Muscle layer of colon (tissue), 2 donors: Measurements from ENCODE around the gene KLK3.

ENCODE experiments used
- H3K27ac ChIP-seq: one replicate; pipeline ENCODE4 v1.7.0; 2013; ENCODE audit warnings: low read depth, mild to moderate bottlenecking, low read length, moderate library complexity
- H3K27me3 ChIP-seq, 2 donors: one replicate each; pipeline ENCODE4 v1.7.0; 2013; ENCODE audit warnings: low read length in 2 of 2, mild to moderate bottlenecking in 2 of 2; ENCODE audit not compliant: insufficient read depth in 2 of 2, control insufficient read depth in 1 of 2
- H3K36me3 ChIP-seq: one replicate; pipeline ENCODE4 v1.7.0; 2013; ENCODE audit warnings: mild to moderate bottlenecking, low read length; ENCODE audit not compliant: insufficient read depth
- H3K4me1 ChIP-seq: one replicate; pipeline ENCODE4 v1.7.0; 2013; ENCODE audit warnings: mild to moderate bottlenecking, low read length; ENCODE audit not compliant: insufficient read depth
- H3K4me3 ChIP-seq, 2 donors: one replicate each; pipeline ENCODE4 v1.7.0; 2013; ENCODE audit warnings: low read length in 2 of 2, low read depth in 1 of 2, mild to moderate bottlenecking in 1 of 2, moderate library complexity in 1 of 2
- H3K9ac ChIP-seq: one replicate; pipeline ENCODE4 v1.7.0; 2013; ENCODE audit warnings: low read length
- H3K9me3 ChIP-seq: one replicate; pipeline ENCODE4 v1.7.0; 2013; ENCODE audit warnings: mild to moderate bottlenecking, low read length
- donor health status: abdominal sarcoma.
- donor health status: Adenocarcinoma of cecum.

Gene KLK3

DNA sequence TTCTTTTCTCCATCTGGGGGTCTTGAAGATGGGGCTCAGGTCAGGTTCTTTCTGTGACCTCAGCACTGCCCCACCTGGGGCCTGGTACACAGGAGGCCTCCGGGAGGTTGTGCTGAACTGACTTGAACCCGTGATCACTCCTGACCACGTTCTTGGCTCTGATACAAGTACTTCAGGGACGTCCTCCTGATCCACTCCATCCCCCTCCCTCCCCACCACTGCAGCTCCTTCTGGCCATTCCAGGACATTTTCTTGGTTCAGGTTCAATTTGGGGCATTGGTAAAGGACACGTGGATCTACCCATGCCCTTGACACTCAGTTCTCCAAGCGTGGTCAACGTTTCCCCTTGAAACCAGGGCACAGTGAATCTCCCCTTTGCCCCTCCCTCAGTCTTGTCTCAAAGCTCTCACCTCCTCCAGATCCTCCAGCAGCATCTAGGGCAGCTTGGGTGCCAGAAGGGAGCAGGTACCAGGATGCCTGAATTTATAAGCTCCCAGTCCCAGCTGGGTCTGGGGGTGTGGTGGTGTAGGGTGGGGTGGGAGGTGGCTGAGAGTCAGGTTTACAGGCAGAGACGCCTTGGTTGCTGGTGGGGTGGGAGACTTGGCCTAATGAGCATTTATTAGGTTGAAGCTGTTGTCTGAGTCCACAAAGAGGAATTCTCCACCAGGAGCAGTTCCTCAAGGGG, 21.5 kb upstream of the KLK3 start, which contains the start of gene KLK15:
Gene KLK15 (minus strand): TSS at position 458 of the 685 bp plus-strand sequence. CDS start 2,082 bp downstream, outside the sequence.
- Histone ChIP-seq H3K36me3 (no peaks in the 10 kb centered on the region), H3K4me3 (no peak within 1 kb of the TSS), H3K4me1 (peaks cover 9% of the 10 kb centered on the region), H3K9me3 (no peaks in the 10 kb centered on the region), H3K27me3 (peaks cover 0 to 34% of the 10 kb centered on the region in 2 donors), H3K27ac (no peak within 1 kb of the TSS), H3K9ac (no peak within 1 kb of the TSS)

DNA sequence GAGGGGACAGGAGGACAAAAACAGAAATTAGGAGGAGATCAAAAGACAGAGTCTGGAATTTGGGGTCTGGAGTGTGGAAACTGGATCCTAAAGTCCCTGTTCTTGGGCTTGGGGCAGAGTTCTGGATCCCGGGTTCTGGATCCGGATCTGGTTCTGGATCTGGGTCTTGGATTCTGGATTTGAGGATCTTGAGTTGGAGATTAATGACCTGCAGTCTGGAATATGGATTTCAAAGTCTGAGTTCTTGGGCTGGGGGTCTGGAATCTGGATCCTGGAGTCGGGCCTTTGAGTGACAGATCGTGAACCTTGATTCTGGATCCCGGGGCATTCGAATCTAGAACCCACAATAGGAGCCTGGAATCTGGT, 20.9 kb upstream of the KLK3 start:
- no peaks in the 10 kb centered on the region for H3K36me3 ChIP-seq
- no peak overlapping the region for H3K4me3 ChIP-seq
- H3K27me3 ChIP-seq, result peaks cover 0 to 36% of the 10 kb centered on the region in 2 donors
- no peaks in the 10 kb centered on the region for H3K9me3 ChIP-seq
- H3K27ac ChIP-seq, result no peak overlapping the region
- H3K9ac ChIP-seq, result no peak overlapping the region
- H3K4me1 ChIP-seq, result peaks cover 9% of the 10 kb centered on the region

DNA sequence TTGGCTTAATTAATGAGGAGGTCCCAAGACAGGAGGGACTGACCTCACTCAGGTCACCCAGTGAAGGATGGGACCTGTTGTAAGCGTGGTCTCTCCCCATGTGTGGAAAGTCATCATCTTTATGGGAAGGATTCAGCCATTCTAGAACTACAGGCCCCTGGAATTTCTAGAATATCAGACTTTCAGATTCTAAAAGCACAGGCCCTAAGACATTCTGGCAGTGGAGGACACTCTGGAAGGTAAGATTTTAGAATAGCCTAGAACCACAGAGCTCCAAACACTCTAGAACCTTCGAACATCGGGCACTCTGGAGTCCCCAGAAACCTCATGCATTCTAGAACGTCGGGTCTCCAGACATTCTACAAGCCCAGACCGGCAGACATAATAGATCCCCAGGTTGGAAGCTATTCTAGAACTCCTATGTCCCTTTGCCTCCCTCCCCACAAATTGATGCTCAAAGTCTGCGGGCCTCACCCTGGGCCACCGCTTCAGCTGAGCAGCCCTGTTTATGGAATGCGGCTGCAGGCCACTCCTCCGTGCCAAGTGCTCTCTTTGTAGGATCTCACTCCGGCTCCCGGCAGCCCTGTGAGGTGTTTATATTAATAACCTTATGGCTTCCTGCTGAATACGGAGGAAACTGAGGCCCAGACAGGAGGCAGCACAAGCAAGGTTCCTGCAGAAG, 19.5 kb upstream of the KLK3 start:
- H3K4me3 ChIP-seq, result peak overlapping the region; percentile 46 to 65
- H3K9ac ChIP-seq, result no peak overlapping the region
- H3K27ac ChIP-seq, result no peak overlapping the region
- H3K27me3 ChIP-seq, result peaks cover 0 to 33% of the 10 kb centered on the region in 2 donors
- no peaks in the 10 kb centered on the region for H3K9me3 ChIP-seq
- H3K36me3 ChIP-seq, result no peaks in the 10 kb centered on the region
- peaks cover 9% of the 10 kb centered on the region for H3K4me1 ChIP-seq

DNA sequence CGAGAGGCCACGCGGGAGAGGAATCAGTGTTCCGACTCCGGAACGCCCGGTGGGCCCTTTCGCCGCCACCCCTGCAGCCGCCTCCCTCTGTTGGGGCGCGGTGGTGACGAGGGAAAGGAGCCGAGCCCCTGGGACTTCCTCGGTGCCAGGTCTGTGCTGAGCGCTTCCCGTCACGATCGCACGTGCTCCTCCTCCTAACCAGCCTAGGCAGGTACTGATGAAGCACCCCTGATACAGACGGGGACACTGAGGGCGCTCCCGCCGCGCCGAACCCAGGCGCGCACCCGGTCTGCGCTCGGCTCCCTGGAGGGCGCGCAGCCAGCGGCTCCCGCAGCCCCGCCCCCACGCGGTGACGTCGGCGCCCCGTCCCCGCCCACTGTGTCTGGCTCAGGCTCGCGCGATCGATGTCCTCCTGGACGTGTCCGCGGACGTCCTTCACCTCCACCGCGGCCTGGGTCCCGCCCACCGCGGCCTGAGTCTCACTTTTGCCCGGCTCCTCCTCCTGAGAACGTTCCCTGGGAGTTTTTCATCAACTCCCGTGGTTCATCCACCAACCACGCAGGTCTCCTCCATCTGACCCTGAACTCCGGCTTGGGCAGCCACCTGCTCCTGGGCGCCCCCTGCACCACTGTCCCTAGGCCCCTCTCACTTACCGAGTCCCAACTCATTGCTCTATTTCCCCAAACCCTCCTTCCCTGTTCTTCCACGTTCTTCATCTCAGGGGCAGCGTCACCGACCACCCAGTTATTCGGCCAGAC, 18.8 kb upstream of the KLK3 start:
- no peak overlapping the region for H3K9ac ChIP-seq
- no peak overlapping the region for H3K27ac ChIP-seq
- peak overlapping the region; percentile 46 to 65 for H3K4me3 ChIP-seq
- H3K27me3 ChIP-seq, result peaks cover 0 to 29% of the 10 kb centered on the region in 2 donors
- peaks cover 9% of the 10 kb centered on the region for H3K4me1 ChIP-seq
- no peaks in the 10 kb centered on the region for H3K36me3 ChIP-seq
- H3K9me3 ChIP-seq, result no peaks in the 10 kb centered on the region

DNA sequence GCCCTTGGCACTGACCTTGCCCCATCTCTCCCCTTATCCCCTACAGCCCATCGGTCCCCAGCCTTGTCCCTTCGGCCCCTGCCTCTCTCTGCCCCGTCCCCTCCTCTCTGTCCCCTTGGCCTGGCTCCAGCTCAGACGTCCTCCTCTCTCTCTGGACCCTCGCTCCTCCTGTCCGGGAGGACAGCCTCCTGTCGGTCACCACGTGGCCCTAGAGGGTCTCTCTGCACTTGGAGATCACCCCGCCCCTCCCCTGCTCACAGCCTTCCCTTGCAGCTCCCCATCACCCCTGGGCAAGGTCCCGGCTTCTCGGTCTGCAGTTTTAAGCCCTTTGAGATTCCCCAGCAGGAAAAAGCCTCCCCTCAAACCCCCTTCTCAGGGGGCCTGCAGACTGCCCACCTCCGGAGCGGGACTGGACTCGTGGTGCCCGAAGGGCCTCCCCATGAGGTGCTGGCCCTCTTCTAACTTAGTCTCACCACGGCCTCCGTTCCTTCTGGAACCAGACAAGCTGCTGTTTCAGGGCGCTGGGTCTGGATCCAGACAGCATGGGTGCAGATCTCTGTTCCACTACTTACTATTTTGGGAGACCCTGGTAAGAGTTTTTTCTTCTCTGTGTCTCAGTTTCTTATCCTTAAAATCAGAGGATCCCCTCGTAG, 18.0 kb upstream of the KLK3 start:
- H3K4me1 ChIP-seq, result peaks cover 9% of the 10 kb centered on the region
- H3K36me3 ChIP-seq, result no peaks in the 10 kb centered on the region
- H3K27me3 ChIP-seq, result peaks cover 0 to 24% of the 10 kb centered on the region in 2 donors
- H3K4me3 ChIP-seq, result peak overlapping the region in 1 of 2 donors; percentile 65
- H3K27ac ChIP-seq, result no peak overlapping the region
- H3K9ac ChIP-seq, result no peak overlapping the region
- H3K9me3 ChIP-seq, result no peaks in the 10 kb centered on the region

DNA sequence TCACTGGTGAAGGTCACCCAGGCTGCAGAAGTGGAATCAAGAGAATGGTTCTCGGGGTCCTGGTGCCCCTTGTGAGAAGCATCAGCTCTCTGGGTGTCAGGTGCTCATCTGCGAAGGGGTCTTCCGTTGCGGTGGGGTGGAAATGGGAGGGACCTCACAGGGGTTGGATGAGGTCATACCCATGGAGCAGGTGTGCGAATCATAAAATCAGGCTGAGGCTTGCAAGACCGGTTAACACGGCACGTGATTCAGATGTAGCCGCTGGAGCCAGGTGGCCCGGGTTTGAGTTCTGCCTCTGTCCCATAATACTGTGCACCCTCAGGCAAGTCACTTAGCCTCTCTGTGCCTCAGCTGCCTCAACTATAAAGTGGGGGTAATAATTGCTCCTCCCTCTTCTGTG, 17.4 kb upstream of the KLK3 start:
- Histone ChIP-seq H3K27me3 (peaks cover 0 to 24% of the 10 kb centered on the region in 2 donors), H3K4me3 (no peak overlapping the region), H3K4me1 (peaks cover 9% of the 10 kb centered on the region), H3K9me3 (no peaks in the 10 kb centered on the region), H3K9ac (no peak overlapping the region), H3K36me3 (no peaks in the 10 kb centered on the region), H3K27ac (no peak overlapping the region)

DNA sequence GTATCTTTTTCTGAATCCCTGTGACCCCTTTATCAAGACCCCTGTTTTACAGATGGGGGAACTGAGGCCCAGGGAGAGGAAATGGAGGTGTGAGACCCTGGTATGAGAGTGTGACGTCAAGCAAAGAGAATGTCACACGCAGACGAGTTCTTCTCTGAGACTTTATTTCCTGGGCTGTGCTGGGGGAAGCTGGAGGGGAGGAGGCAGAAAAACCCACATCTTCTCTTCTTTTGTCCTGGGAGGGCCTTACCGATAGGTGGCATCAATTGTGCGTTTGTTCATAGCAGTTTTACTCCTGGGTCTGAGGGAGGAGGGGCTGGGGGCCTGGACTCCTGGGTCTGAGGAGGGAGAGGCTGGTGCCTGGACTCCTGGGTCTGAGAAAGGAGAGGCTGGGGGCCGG, 16.5 kb upstream of the KLK3 start:
- Histone ChIP-seq H3K27ac (no peak overlapping the region), H3K4me1 (peaks cover 9% of the 10 kb centered on the region), H3K36me3 (no peaks in the 10 kb centered on the region), H3K9me3 (no peaks in the 10 kb centered on the region), H3K4me3 (no peak overlapping the region), H3K27me3 (peaks cover 0 to 21% of the 10 kb centered on the region in 2 donors), H3K9ac (no peak overlapping the region)

DNA sequence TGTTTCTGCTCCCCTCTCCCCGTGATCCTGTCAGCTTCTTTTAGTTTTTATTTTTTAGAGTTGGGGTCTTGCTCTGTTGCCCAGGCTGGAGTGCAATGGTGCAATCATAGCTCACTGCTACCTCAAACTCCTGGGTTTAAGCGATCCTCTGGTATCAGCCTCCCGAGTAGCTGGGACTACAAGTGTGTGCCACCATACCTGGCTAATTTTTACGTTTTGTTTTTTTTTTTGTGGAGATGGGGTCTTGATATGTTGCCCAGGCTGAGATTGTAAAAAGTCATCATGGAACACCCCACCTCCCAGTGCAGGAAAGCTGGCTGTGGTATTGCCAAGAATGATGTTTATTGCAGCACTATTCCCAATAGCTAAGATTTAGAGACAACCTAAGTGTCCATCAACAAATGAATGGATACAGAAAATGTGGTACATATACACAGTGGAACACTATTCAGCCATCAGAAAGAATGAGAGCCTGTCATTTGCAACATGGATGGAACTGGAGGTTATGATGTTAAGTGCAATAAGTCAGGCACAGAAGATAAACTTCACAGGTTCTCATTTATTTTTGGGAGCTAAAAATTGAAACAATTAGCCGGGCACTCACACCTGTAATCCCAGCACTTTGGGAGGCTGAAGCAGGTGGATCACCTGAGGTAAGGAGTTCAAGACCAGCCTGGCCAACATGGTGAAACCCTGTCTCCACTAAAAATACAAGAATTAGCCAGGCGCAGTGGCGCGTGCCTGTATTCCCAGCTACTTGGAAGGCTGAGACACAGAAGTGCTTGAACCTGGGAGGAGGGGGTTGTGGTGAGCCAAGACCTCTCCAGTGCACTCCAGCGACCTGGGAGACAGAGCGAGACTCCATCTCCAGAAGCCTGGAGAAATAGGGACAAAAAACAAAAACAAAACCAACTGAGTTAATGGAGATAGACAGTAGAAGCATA, 14.7 kb upstream of the KLK3 start:
- H3K27ac ChIP-seq, result no peak overlapping the region
- H3K9me3 ChIP-seq, result no peaks in the 10 kb centered on the region
- H3K9ac ChIP-seq, result no peak overlapping the region

DNA sequence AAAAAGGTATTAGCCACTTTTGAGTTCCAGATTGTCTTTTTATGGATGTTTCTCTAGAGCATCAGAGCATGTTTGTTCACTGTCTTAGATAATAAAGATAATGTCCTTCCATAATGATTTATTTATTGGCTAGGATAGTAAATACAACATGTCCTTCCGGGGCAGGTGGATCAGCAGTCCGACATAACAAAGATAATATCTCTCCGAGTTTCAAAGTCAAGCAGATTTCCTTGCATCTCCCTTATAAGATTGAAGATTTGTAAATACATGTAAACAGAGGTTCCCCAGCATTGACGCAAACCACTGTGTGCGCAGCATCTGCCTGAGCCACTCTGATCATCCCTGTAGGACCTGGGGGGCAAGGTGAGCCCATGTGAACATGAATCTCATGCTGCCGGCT, 12.6 kb upstream of the KLK3 start:
- no peak overlapping the region for H3K4me3 ChIP-seq
- H3K9me3 ChIP-seq, result no peaks in the 10 kb centered on the region
- no peaks in the 10 kb centered on the region for H3K4me1 ChIP-seq
- H3K36me3 ChIP-seq, result no peaks in the 10 kb centered on the region
- H3K27me3 ChIP-seq, result peaks cover 0 to 5% of the 10 kb centered on the region in 2 donors
- no peak overlapping the region for H3K9ac ChIP-seq
- no peak overlapping the region for H3K27ac ChIP-seq

More for the DNA sequence above, 14.7 kb upstream of the KLK3 start:
- H3K36me3 ChIP-seq, result no peaks in the 10 kb centered on the region
- H3K4me1 ChIP-seq, result peaks cover 7% of the 10 kb centered on the region
- peaks cover 0 to 18% of the 10 kb centered on the region in 2 donors for H3K27me3 ChIP-seq
- H3K4me3 ChIP-seq, result no peak overlapping the region

DNA sequence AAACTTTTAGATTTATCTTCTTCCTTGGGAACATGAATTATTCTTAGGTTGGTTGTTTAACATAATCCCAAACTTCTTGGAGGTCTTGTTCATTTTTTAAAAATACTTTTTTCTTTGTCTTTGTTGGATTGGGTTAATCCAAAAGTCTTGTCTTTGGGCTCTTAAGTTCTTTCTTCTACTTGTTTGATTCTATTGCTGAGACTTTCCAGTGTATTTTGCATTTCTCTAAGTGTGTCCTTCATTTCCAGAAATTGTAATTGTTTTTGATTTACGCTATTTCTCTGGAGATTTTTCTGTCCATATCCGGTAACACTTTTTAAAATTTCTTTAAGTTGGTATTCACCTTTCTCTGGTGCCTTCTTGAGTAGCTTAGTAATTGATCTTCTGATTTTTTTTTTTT, 11.5 kb upstream of the KLK3 start:
- Histone ChIP-seq H3K9ac (no peak overlapping the region), H3K27me3 (peaks cover 0 to 3% of the 10 kb centered on the region in 2 donors), H3K4me1 (no peaks in the 10 kb centered on the region), H3K9me3 (no peaks in the 10 kb centered on the region), H3K4me3 (no peak overlapping the region), H3K27ac (no peak overlapping the region), H3K36me3 (no peaks in the 10 kb centered on the region)
